Neural progenitor cell (in vitro differentiated cells): Measurements from ENCODE around the gene ATAT1.

Source experiments
- CTCF ChIP-seq: fragments of 200-600 bp; sonication (generic); IDR thresholded peaks from 2 replicates; pipeline ENCODE4 v1.5.1; 2017; ENCODE audit warnings: antibody characterized with exemption, mild to moderate bottlenecking
- EZH2 ChIP-seq: fragments of 200-600 bp; sonication (generic); IDR thresholded peaks from 2 replicates; pipeline ENCODE4 v1.6.1; 2017; ENCODE audit warnings: antibody characterized with exemption, mild to moderate bottlenecking, moderate library complexity

GRCh38 chr6:30583921-30584320 lies 42.8 kb upstream of the ATAT1 start:
- no peak for TF ChIP-seq CTCF
- TF ChIP-seq EZH2: no peak
